Prostate gland (tissue), 2 donors: ENCODE results near the gene CDCA3. TPM values are rescaled to one million over a fixed set of nuclear protein-coding genes. Genes with fewer than 3 reads are reported as not detected.

Source experiments
- DNase-seq: peaks from one replicate; pipeline ENCODE4 v3.0.0-alpha.2; 2019; ENCODE audit warnings: low spot score
- H3K27ac ChIP-seq, 2 donors: fragments of 200-600 bp; sonication (generic); 2 replicates each; pipeline ENCODE4 v1.5.1; 2017 to 2019
- H3K27me3 ChIP-seq: fragments of 200-600 bp; sonication (generic); replicated peaks from 2 replicates; pipeline ENCODE4 v1.5.1; 2019; ENCODE audit not compliant: insufficient read depth
- H3K36me3 ChIP-seq, 2 donors: fragments of 200-600 bp; sonication (generic); 1 replicate in 1 of 2; 2 replicates in 1 of 2; pipeline versions ENCODE4 v1.5.1 to v1.8.1; 2017 to 2019
- H3K4me1 ChIP-seq: fragments of 200-600 bp; sonication (generic); replicated peaks from 2 replicates; pipeline ENCODE4 v1.5.1; 2019
- H3K4me3 ChIP-seq, 2 donors: fragments of 200-600 bp; sonication (generic); 2 replicates each; pipeline ENCODE4 v1.5.1; 2017 to 2019
- H3K9me3 ChIP-seq: fragments of 200-600 bp; sonication (generic); 2 replicates; pipeline ENCODE4 v1.5.1; 2017
- CTCF ChIP-seq, 4 experiments: fragments of 200-600 bp in 2 of 4; fragments of 450-650 bp in 2 of 4; sonication (generic) in 2 of 4; IDR thresholded peaks; 1 replicate in 3 of 4; 2 replicates in 1 of 4; pipeline ENCODE4 v1.5.1; 2016 to 2019; ENCODE audit warnings: antibody characterized with exemption in 4 of 4, mild to moderate bottlenecking in 2 of 4, moderate library complexity in 2 of 4
- POLR2A ChIP-seq: fragments of 450-650 bp; IDR thresholded peaks from one replicate; pipeline ENCODE4 v1.6.1; 2016; ENCODE audit warnings: antibody characterized with exemption, mild to moderate bottlenecking
- POLR2AphosphoS5 ChIP-seq: sonication (generic); formaldehyde crosslinking; IDR thresholded peaks from one replicate; pipeline ENCODE4 v1.6.1; 2017; ENCODE audit warnings: antibody characterized with exemption
- WGBS: methylation state at CpG from one replicate; pipeline ENCODE4 v1.1.5; 2018; 5-methylcytosine and 5-hydroxymethylcytosine counted together
- intact Hi-C: fragments of 100-400 bp; cut with DNase I; formaldehyde crosslinking; loops from one replicate; pipeline ENCODE4 v1.14.2; 2022
- total RNA-seq, 2 donors: library from RNA; depleted of rRNA; stranded (reverse); fragments of >200 nt; gene quantifications; one replicate each; pipeline ENCODE4 v1.1.0, GENCODE V29; 2016

Gene CDCA3
- total RNA-seq, 2 donors from 2014 or later: 1.7 to 16.2 TPM

GRCh38 chr12:6827437-6827911, 23.6 kb downstream of the CDCA3 start:
- Histone ChIP-seq H3K27me3 (no peaks in the 10 kb centered on the region), H3K4me3 (peak overlapping the region in 1 of 2 donors; percentile 4), H3K36me3 (no peaks in the 10 kb centered on the region), H3K9me3 (no peaks in the 10 kb centered on the region), H3K27ac (peak overlapping the region; percentile 8 to 53), H3K4me1 (no peaks in the 10 kb centered on the region)
- intact Hi-C loops: loop anchor here (5.0 kb wide), 3 partner anchors 60 to 210 kb away; partner anchors contain the start of genes MLF2 and PTMS
- 7% methylated on average over 8 of the region's 8 CpGs for WGBS
- TF ChIP-seq CTCF (IDR thresholded peaks at IDR 0.05): no peak
- TF ChIP-seq POLR2AphosphoS5: peak; percentile 74
- no peak for TF ChIP-seq POLR2A
- DNase-seq: peak; percentile 83

- no peaks in the 10 kb centered on the region for H3K27me3 ChIP-seq
- peak overlapping the region; percentile 8 to 53 for H3K27ac ChIP-seq
- no peaks in the 10 kb centered on the region for H3K4me1 ChIP-seq
- intact Hi-C loops: loop anchor here (5.0 kb wide), 3 partner anchors 60 to 210 kb away; partner anchors contain the start of genes MLF2 and PTMS
- TF ChIP-seq POLR2A (no peak), POLR2AphosphoS5 (no peak), CTCF (IDR thresholded peaks at IDR 0.05) (no peak)
- DNase-seq: no peak
- WGBS: 69% methylated on average over 22 of the region's 22 CpGs
- no peak overlapping the region for H3K4me3 ChIP-seq
- no peaks in the 10 kb centered on the region for H3K36me3 ChIP-seq
- no peaks in the 10 kb centered on the region for H3K9me3 ChIP-seq
These were observed 24.2 kb downstream of the CDCA3 start for GRCh38 chr12:6826734-6827436.

GRCh38 chr12:6826125-6826733, 24.9 kb downstream of the CDCA3 start:
- no peak for DNase-seq
- 77% methylated on average over 17 of the region's 17 CpGs for WGBS
- H3K36me3 ChIP-seq: no peaks in the 10 kb centered on the region
- no peak overlapping the region for H3K27ac ChIP-seq
- H3K4me1 ChIP-seq: no peaks in the 10 kb centered on the region
- H3K27me3 ChIP-seq: no peaks in the 10 kb centered on the region
- no peak overlapping the region for H3K4me3 ChIP-seq
- intact Hi-C loops: loop anchor here (5.0 kb wide), 3 partner anchors 59 to 209 kb away; partner anchors contain the start of genes MLF2 and PTMS
- no peaks in the 10 kb centered on the region for H3K9me3 ChIP-seq
- TF ChIP-seq POLR2A (no peak), POLR2AphosphoS5 (no peak), CTCF (IDR thresholded peaks at IDR 0.05) (no peak)

- peak; percentile 77 for DNase-seq
- Histone ChIP-seq H3K36me3 (no peaks in the 10 kb centered on the region), H3K4me3 (no peak overlapping the region), H3K4me1 (no peaks in the 10 kb centered on the region), H3K9me3 (no peaks in the 10 kb centered on the region), H3K27me3 (no peaks in the 10 kb centered on the region), H3K27ac (no peak overlapping the region)
- 10% methylated on average over 18 of the region's 19 CpGs for whole genome bisulfite sequencing
- intact Hi-C loops: loop anchor here (5.0 kb wide), 3 partner anchors 58 to 208 kb away; partner anchors contain the start of genes MLF2 and PTMS
- TF ChIP-seq CTCF (IDR thresholded peaks at IDR 0.05): peak; percentile 89 to 94 (median 93)
- peak; percentile 55 for TF ChIP-seq POLR2AphosphoS5
- no peak for TF ChIP-seq POLR2A
These were observed 25.5 kb downstream of the CDCA3 start for GRCh38 chr12:6825398-6826124.
